ENCODE measurements around the gene CDH4. TPM values are rescaled to one million over a fixed set of nuclear protein-coding genes. Genes with fewer than 3 reads are reported as not detected.

The CDH4 gene
- total and polyA plus RNA-seq, 12 donors = 0.04 to 0.25 (median 0.08) TPM; not detected in 5

- no peak for DNase-seq
- peaks cover 0 to 78% (median 22%) of the 10 kb centered on the region in 7 donors for H3K27me3 ChIP-seq
- 79 to 81% methylated on average over 17 of the region's 17 CpGs for WGBS, 2 donors
Observed at GRCh38 chr20:61810738-61811135, 558.7 kb downstream of the CDH4 start.

GRCh38 chr20:61811166-61811565 lies 559.1 kb downstream of the CDH4 start:
- no peak overlapping the region for H3K27ac ChIP-seq
- ATAC-seq = no peak
- no peak for DNase-seq
- H3K9me3 ChIP-seq = no peaks in the 10 kb centered on the region
- WGBS, 2 donors = 47 to 51% methylated on average over 5 of the region's 5 CpGs
- H3K4me1 ChIP-seq = no peaks in the 10 kb centered on the region
- intact Hi-C loops (cut with DNase I) = no loop called here
- no peak for TF ChIP-seq CTCF (IDR thresholded peaks at IDR 0.05)
- no peaks in the 10 kb centered on the region for H3K36me3 ChIP-seq
- H3K27me3 ChIP-seq = peaks cover 0 to 74% (median 22%) of the 10 kb centered on the region in 7 donors
- no peak overlapping the region for H3K4me3 ChIP-seq

More at GRCh38 chr20:61810738-61811135, 558.7 kb downstream of the CDH4 start:
- Histone ChIP-seq H3K4me3 (no peak overlapping the region), H3K9me3 (no peaks in the 10 kb centered on the region), H3K27ac (no peak overlapping the region), H3K36me3 (no peaks in the 10 kb centered on the region), H3K4me1 (no peaks in the 10 kb centered on the region)
- intact Hi-C loops (cut with DNase I) = no loop called here
- TF ChIP-seq CTCF (IDR thresholded peaks at IDR 0.05) = no peak
- no peak for ATAC-seq

GRCh38 chr20:61812121-61812844 lies 560.2 kb downstream of the CDH4 start:
- DNase-seq (no peak), ATAC-seq (no peak)
- H3K36me3 ChIP-seq = no peaks in the 10 kb centered on the region
- H3K27me3 ChIP-seq = peaks cover 0 to 62% (median 18%) of the 10 kb centered on the region in 7 donors
- H3K4me3 ChIP-seq = no peak overlapping the region
- intact Hi-C loops (cut with DNase I) = no loop called here
- WGBS, 2 donors = 70 to 71% methylated on average over 15 of the region's 15 CpGs
- H3K9me3 ChIP-seq = no peaks in the 10 kb centered on the region
- H3K27ac ChIP-seq = no peak overlapping the region
- TF ChIP-seq CTCF (IDR thresholded peaks at IDR 0.05) = no peak
- H3K4me1 ChIP-seq = no peaks in the 10 kb centered on the region

DNA sequence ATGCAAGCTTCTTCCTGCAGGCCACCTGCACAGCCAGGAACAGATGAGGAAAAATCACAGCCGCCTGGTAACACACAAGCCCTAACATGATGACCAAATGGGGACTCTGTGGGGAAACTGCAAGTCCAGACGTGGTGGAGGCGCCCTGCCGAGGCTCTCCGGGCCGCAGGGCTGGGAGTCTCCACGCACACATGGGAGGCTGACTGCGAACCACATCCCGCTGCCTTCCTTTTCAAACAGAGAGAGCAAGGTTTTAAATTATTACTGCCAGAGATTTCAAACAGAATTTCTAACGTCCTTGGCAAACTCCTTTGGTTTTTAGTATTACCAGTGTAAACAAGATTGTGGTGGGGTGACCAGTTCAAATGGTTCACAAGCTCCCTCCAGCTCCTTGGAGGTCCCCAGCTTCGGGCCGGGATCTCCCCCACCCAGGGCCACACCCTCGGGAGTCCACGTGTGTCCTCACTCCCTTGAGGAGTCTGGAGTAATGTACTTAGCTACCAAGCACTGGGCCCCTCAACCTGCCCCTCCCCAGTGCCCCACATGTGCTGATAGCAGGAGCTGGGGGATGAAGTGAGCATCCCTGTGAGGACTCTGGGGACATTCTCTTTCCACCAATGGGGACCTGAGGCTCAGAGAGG lies 560.9 kb downstream of the CDH4 start:
- no peaks in the 10 kb centered on the region for H3K36me3 ChIP-seq
- intact Hi-C loops (cut with DNase I) = no loop called here
- peaks cover 0 to 57% (median 11%) of the 10 kb centered on the region in 7 donors for H3K27me3 ChIP-seq
- H3K27ac ChIP-seq = no peak overlapping the region
- H3K4me1 ChIP-seq = no peaks in the 10 kb centered on the region
- 70 to 77% methylated on average over 14 of the region's 14 CpGs for WGBS, 2 donors
- ATAC-seq (no peak), DNase-seq (no peak)
- no peak overlapping the region for H3K4me3 ChIP-seq
- no peak for TF ChIP-seq CTCF (IDR thresholded peaks at IDR 0.05)
- no peaks in the 10 kb centered on the region for H3K9me3 ChIP-seq

All from heart right ventricle (tissue), 16 donors.